Ishikawa (cell line): ENCODE data around the gene C3orf33.

Experiments
- CEBPB ChIP-seq: IDR thresholded peaks from 2 replicates; pipeline ENCODE4 v1.6.1; 2012
- CREB1 ChIP-seq: IDR thresholded peaks from 2 replicates; pipeline ENCODE4 v1.6.1; 2012; ENCODE audit warnings: low read depth
- EGR1 ChIP-seq: IDR thresholded peaks from 2 replicates; pipeline ENCODE4 v1.6.1; 2012
- EP300 ChIP-seq: IDR thresholded peaks from 2 replicates; pipeline ENCODE4 v1.6.1; 2012; ENCODE audit warnings: borderline replicate concordance
- FOXM1 ChIP-seq: IDR thresholded peaks from 2 replicates; pipeline ENCODE4 v1.6.1; 2012; ENCODE audit warnings: low read depth, borderline replicate concordance
- MAX ChIP-seq: IDR thresholded peaks from 2 replicates; pipeline ENCODE4 v1.6.1; 2012
- NFIC ChIP-seq: IDR thresholded peaks from 2 replicates; pipeline ENCODE4 v1.6.1; 2012
- RAD21 ChIP-seq: IDR thresholded peaks from 2 replicates; pipeline ENCODE4 v1.6.1; 2012; ENCODE audit warnings: low read depth
- TAF1 ChIP-seq: IDR thresholded peaks from 2 replicates; pipeline ENCODE4 v1.6.1; 2012; ENCODE audit warnings: low read depth, mild to moderate bottlenecking
- TCF12 ChIP-seq: IDR thresholded peaks from 2 replicates; pipeline ENCODE4 v1.6.1; 2012; ENCODE audit warnings: low read depth
- TEAD4 ChIP-seq: IDR thresholded peaks from 2 replicates; pipeline ENCODE4 v1.6.1; 2012
- YY1 ChIP-seq: IDR thresholded peaks from 2 replicates; pipeline ENCODE4 v1.6.1; 2012; ENCODE audit warnings: low read depth
- ZBTB7A ChIP-seq: IDR thresholded peaks from 2 replicates; pipeline ENCODE4 v1.6.1; 2012; ENCODE audit warnings: low read depth
- TF ChIP-seq, protein P1 (sequence below): IDR thresholded peaks from 2 replicates; pipeline ENCODE4 v1.6.1; 2012
- TF ChIP-seq, protein P2 (sequence below): IDR thresholded peaks from 2 replicates; pipeline ENCODE4 v1.6.1; 2012; ENCODE audit warnings: low read depth, mild to moderate bottlenecking

Gene C3orf33

GRCh38 chr3:155757577-155757976, 48.5 kb downstream of the C3orf33 start:
- TF ChIP-seq CREB1 (no peak), MAX (no peak), EGR1 (no peak), FOXM1 (no peak), NFIC (no peak)
- TF ChIP-seq, protein P1, sequence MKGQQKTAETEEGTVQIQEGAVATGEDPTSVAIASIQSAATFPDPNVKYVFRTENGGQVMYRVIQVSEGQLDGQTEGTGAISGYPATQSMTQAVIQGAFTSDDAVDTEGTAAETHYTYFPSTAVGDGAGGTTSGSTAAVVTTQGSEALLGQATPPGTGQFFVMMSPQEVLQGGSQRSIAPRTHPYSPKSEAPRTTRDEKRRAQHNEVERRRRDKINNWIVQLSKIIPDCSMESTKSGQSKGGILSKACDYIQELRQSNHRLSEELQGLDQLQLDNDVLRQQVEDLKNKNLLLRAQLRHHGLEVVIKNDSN: no peak

DNA sequence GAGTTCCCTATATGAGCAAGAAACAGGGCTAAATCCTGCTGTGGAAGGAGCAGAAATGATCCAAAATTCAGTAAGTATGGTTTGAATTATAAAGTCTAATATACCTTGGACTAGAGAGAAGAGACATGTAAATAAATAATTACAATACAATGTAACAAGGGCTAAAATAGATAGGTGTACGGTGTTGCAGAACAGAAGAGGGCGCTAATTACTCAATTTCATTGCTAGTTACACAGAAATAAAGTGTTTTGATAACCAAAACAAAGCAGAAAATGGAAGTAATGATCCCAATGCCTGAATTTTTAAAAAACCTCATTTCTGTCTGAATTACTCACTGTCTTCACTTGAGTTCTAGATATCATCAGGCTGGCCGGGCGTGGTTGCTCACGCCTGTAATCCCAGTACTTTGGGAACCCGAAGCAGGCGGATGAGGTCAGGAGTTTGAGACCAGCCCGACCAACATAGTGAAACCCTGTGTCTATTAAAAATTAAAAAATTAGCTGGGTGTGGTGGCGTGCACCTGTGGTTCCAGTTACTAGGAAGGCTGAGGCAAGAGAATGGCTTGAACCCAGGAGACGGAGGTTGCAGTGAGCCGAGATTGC, 52.9 kb downstream of the C3orf33 start:
- TF ChIP-seq TEAD4 (no peak), RAD21 (peak; percentile 70), YY1 (no peak), ZBTB7A (no peak)
- TF ChIP-seq, protein P2, sequence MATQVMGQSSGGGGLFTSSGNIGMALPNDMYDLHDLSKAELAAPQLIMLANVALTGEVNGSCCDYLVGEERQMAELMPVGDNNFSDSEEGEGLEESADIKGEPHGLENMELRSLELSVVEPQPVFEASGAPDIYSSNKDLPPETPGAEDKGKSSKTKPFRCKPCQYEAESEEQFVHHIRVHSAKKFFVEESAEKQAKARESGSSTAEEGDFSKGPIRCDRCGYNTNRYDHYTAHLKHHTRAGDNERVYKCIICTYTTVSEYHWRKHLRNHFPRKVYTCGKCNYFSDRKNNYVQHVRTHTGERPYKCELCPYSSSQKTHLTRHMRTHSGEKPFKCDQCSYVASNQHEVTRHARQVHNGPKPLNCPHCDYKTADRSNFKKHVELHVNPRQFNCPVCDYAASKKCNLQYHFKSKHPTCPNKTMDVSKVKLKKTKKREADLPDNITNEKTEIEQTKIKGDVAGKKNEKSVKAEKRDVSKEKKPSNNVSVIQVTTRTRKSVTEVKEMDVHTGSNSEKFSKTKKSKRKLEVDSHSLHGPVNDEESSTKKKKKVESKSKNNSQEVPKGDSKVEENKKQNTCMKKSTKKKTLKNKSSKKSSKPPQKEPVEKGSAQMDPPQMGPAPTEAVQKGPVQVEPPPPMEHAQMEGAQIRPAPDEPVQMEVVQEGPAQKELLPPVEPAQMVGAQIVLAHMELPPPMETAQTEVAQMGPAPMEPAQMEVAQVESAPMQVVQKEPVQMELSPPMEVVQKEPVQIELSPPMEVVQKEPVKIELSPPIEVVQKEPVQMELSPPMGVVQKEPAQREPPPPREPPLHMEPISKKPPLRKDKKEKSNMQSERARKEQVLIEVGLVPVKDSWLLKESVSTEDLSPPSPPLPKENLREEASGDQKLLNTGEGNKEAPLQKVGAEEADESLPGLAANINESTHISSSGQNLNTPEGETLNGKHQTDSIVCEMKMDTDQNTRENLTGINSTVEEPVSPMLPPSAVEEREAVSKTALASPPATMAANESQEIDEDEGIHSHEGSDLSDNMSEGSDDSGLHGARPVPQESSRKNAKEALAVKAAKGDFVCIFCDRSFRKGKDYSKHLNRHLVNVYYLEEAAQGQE: no peak

DNA sequence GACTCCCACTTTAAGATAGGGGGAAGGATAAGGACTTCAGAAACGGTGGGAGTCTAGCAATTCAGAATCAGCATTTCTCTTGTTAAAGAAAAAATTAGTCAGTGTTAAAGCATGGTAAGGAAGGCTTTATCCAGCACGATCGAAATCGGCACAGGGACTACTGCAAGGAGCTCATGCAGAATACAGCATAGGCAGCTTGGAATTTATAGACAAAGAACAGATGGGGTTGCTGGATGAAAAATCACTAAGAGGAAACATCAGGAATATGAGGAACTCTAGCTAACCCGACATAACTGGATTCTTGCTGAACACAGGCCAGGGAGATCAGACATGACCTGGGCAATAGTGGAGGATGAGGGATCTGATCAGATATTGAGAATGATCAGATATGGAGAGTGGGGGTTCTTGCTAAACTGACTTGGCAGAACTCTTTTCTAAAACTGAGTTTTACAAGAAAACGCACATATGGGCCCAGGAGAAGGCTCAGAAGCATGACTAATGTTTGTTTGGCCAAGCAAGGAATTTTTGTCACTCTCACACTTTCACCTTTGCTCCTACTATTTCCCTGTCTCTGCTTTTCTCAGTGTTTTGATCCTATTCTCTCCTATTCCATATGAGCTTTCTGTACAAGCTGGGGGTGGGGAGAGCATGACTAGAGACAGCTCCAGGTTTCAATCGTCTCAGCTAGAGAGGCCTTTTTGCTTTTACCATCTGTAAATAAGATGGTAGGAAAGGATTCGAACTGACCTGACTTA, 57.3 kb downstream of the C3orf33 start:
- no peak for TF ChIP-seq CEBPB
- no peak for TF ChIP-seq TCF12
- TF ChIP-seq TEAD4: no peak
- no peak for TF ChIP-seq TAF1
- TF ChIP-seq FOXM1: no peak
- TF ChIP-seq YY1: no peak
- TF ChIP-seq, protein P2: no peak
- no peak for TF ChIP-seq RAD21
- TF ChIP-seq ZBTB7A: no peak
- TF ChIP-seq MAX: no peak
- TF ChIP-seq EP300: no peak
- TF ChIP-seq, protein P1: no peak
- TF ChIP-seq EGR1: no peak
- TF ChIP-seq NFIC: no peak

GRCh38 chr3:155747946-155748290, 58.2 kb downstream of the C3orf33 start:
- TF ChIP-seq, protein P2: no peak
- TF ChIP-seq, protein P1: no peak
- TF ChIP-seq RAD21 (no peak), NFIC (no peak), TEAD4 (no peak), TCF12 (no peak), MAX (no peak), EGR1 (no peak), TAF1 (no peak), ZBTB7A (no peak), EP300 (no peak), FOXM1 (no peak), CEBPB (no peak), YY1 (no peak), CREB1 (no peak)
